ENCODE measurements around the gene LINGO1.

DNA sequence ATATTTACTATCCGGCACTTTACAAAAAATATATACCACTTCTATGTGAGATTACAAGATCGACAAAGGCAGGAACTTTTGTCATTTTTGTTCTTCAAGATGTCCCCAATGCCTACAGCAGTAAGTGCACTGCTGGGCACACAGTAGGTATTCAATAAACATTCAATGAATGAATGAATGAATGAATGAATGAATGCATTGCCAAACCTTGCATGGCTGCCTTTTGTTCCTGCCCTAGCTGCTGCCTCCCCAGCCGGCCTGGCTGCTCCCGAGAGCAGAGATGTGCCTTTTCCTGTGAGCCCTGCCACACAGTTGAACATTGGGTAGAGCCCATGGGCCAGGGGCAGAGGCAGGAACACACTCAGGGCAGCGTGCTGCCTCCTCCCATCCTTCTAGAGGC, 37.5 kb downstream of the LINGO1 start:
- TF ChIP-seq, protein P1, sequence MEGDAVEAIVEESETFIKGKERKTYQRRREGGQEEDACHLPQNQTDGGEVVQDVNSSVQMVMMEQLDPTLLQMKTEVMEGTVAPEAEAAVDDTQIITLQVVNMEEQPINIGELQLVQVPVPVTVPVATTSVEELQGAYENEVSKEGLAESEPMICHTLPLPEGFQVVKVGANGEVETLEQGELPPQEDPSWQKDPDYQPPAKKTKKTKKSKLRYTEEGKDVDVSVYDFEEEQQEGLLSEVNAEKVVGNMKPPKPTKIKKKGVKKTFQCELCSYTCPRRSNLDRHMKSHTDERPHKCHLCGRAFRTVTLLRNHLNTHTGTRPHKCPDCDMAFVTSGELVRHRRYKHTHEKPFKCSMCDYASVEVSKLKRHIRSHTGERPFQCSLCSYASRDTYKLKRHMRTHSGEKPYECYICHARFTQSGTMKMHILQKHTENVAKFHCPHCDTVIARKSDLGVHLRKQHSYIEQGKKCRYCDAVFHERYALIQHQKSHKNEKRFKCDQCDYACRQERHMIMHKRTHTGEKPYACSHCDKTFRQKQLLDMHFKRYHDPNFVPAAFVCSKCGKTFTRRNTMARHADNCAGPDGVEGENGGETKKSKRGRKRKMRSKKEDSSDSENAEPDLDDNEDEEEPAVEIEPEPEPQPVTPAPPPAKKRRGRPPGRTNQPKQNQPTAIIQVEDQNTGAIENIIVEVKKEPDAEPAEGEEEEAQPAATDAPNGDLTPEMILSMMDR (IDR thresholded peaks at IDR 0.05) = no peak
- TF ChIP-seq POLR2A (IDR thresholded peaks at IDR 0.05) = no peak

All from right lobe of liver (tissue), 4 donors.